Forelimb muscle (tissue), 1 donor: ENCODE data around the gene PCDHA4. TPM values are rescaled to one million over a fixed set of nuclear protein-coding genes. Genes with fewer than 3 reads are reported as not detected.
"Not testable (repeated sequence)": the region's sequence is repeated elsewhere in the genome, so short reads cannot be mapped to it uniquely, and the experiment has no call there.

ENCODE experiments used
- DNase-seq: peaks from one replicate; pipeline ENCODE4 v3.0.0-alpha.2; 2013; ENCODE audit warnings: low read depth
- polyA plus RNA-seq: library from polyadenylated mRNA; unstranded; fragments of 120-200 nt; gene quantifications from one replicate; pipeline ENCODE4 v1.2.1, GENCODE V29; 2013; ENCODE audit not compliant: insufficient read length

PCDHA4 gene
- polyA plus RNA-seq = 0.14 TPM

GRCh38 chr5:140806834-140807775, at the start of gene PCDHA4:
Gene PCDHA4 (plus strand): TSS chr5:140807068.
- DNase-seq = no peak

- no peak for DNase-seq
Measured at GRCh38 chr5:140764177-140764973, 42.5 kb upstream of the PCDHA4 start.

GRCh38 chr5:140767444-140767843, 39.4 kb upstream of the PCDHA4 start:
- no peak for DNase-seq

- DNase-seq = no peak
Measured at GRCh38 chr5:140780512-140780911, 26.4 kb upstream of the PCDHA4 start.

GRCh38 chr5:140785905-140786686, 20.8 kb upstream of the PCDHA4 start, which contains the start of gene PCDHA1:
Gene PCDHA1 (plus strand): TSS chr5:140786140.
- no peak for DNase-seq

- DNase-seq = not testable (repeated sequence)
Measured at GRCh38 chr5:140787422-140787821, 19.4 kb upstream of the PCDHA4 start.

GRCh38 chr5:140787849-140788504, 18.9 kb upstream of the PCDHA4 start:
- not testable (repeated sequence) for DNase-seq

- DNase-seq = no peak
Measured at GRCh38 chr5:140791089-140791488, 15.8 kb upstream of the PCDHA4 start.

- no peak for DNase-seq
Measured at GRCh38 chr5:140794595-140795258, 12.1 kb upstream of the PCDHA4 start, which contains the start of gene PCDHA2. Gene PCDHA2 (plus strand): TSS chr5:140794852.

GRCh38 chr5:140795259-140795641, 11.6 kb upstream of the PCDHA4 start:
- DNase-seq = no peak

- DNase-seq = not testable (repeated sequence)
Measured at GRCh38 chr5:140796072-140796717, 10.7 kb upstream of the PCDHA4 start.

GRCh38 chr5:140796718-140797095, 10.2 kb upstream of the PCDHA4 start:
- no peak for DNase-seq

- DNase-seq = no peak
Measured at GRCh38 chr5:140800816-140801493, 5.9 kb upstream of the PCDHA4 start, which contains the start of gene PCDHA3. Gene PCDHA3 (plus strand): TSS chr5:140801057.

GRCh38 chr5:140801494-140801841, 5.4 kb upstream of the PCDHA4 start:
- no peak for DNase-seq

GRCh38 chr5:140802381-140802780, 4.5 kb upstream of the PCDHA4 start:
- DNase-seq = not testable (repeated sequence)

GRCh38 chr5:140802781-140803271, 4.0 kb upstream of the PCDHA4 start:
- no peak for DNase-seq

GRCh38 chr5:140808241-140808888, 1.5 kb downstream of the PCDHA4 start:
- not testable (repeated sequence) for DNase-seq

- no peak for DNase-seq
Measured at GRCh38 chr5:140808889-140809291, 2.0 kb downstream of the PCDHA4 start.
